H1 (cell line): ENCODE data around the gene PGAM2. TPM values are rescaled to one million over a fixed set of nuclear protein-coding genes. Genes with fewer than 3 reads are reported as not detected.

Experiments used
- CTCF ChIA-PET: fragments of 300-600 bp; sonication (Branson Sonifier 250); formaldehyde crosslinking; loops from one replicate; lab custom pipeline; 2021; ENCODE audit not compliant: partially characterized antibody; lab: Charles Lee
- POLR2A ChIA-PET: fragments of 300-600 bp; sonication (Branson Sonifier 250); formaldehyde crosslinking; loops from one replicate; lab custom pipeline; 2021; ENCODE audit warnings: inconsistent platforms; ENCODE audit not compliant: partially characterized antibody; lab: Charles Lee
- DNase-seq, 2 experiments: peaks; one replicate each; pipeline versions ENCODE4 v3.0.0 to v3.0.0-alpha.2; 2010 to 2022; ENCODE audit warnings: low spot score in 2 of 2, low read depth in 1 of 2, mixed read lengths in 1 of 2
- FAIRE-seq: peaks from 2 replicates; lab custom pipeline; 2011; peaks lifted over from hg19 to GRCh38; lab: Jason Lieb, UNC
- H2AFZ ChIP-seq: 2 replicates; pipeline ENCODE4 v1.8.1; 2012; ENCODE audit warnings: low read length, inconsistent platforms
- H2AK5ac ChIP-seq: 2 replicates; pipeline ENCODE4 v1.6.1; 2013; ENCODE audit warnings: low read depth, low read length
- H2BK120ac ChIP-seq: replicated peaks from 2 replicates; pipeline ENCODE3; 2013; ENCODE audit warnings: low read depth, low read length, inconsistent platforms
- H2BK12ac ChIP-seq: 2 replicates; pipeline ENCODE4 v1.6.1; 2013; ENCODE audit warnings: low read depth, low read length
- H2BK15ac ChIP-seq: 2 replicates; pipeline ENCODE4 v1.6.1; 2013; ENCODE audit warnings: low read length
- H2BK20ac ChIP-seq: 2 replicates; pipeline ENCODE4 v1.6.1; 2013; ENCODE audit warnings: low read length
- H2BK5ac ChIP-seq: 2 replicates; pipeline ENCODE4 v1.6.1; 2013; ENCODE audit warnings: low read depth, low read length
- H3K14ac ChIP-seq: 2 replicates; pipeline ENCODE4 v1.6.1; 2013; ENCODE audit warnings: inconsistent platforms; ENCODE audit not compliant: insufficient read length
- H3K18ac ChIP-seq: 2 replicates; pipeline ENCODE4 v1.6.1; 2013; ENCODE audit warnings: low read length; ENCODE audit errors: extremely low read depth
- H3K23ac ChIP-seq: 2 replicates; pipeline ENCODE4 v1.6.1; 2013; ENCODE audit warnings: inconsistent platforms; ENCODE audit not compliant: insufficient read length
- H3K23me2 ChIP-seq: 2 replicates; pipeline ENCODE4 v1.6.1; 2013; ENCODE audit warnings: low read depth, low read length
- H3K27ac ChIP-seq: 2 replicates; pipeline ENCODE4 v1.6.1; 2011; ENCODE audit warnings: low read depth, low read length, inconsistent platforms
- H3K27me3 ChIP-seq, 4 experiments: replicated peaks in 1 of 4; 1 replicate in 1 of 4; 2 replicates in 3 of 4; pipeline versions ENCODE4 v1.6.1 to v1.8.1; 2011 to 2013; ENCODE audit warnings: low read length in 3 of 4, mild to moderate bottlenecking in 3 of 4, inconsistent platforms in 2 of 4, mixed read lengths in 2 of 4, moderate library complexity in 1 of 4; ENCODE audit not compliant: control insufficient read depth in 3 of 4, insufficient read depth in 3 of 4; ENCODE audit errors: extremely low read depth in 1 of 4
- H3K36me3 ChIP-seq, 4 experiments: 2 replicates each; pipeline versions ENCODE4 v1.6.1 to v1.8.1; 2011 to 2013; ENCODE audit warnings: mild to moderate bottlenecking in 4 of 4, low read length in 3 of 4, moderate library complexity in 2 of 4, control low read depth in 1 of 4, inconsistent platforms in 1 of 4; ENCODE audit not compliant: insufficient read depth in 4 of 4, control insufficient read depth in 2 of 4
- H3K4ac ChIP-seq: replicated peaks from 2 replicates; pipeline ENCODE3; 2013; ENCODE audit warnings: low read length, low read depth, mixed read lengths, inconsistent platforms; ENCODE audit not compliant: insufficient read length
- H3K4me1 ChIP-seq, 4 experiments: replicated peaks in 1 of 4; 1 replicate in 1 of 4; 2 replicates in 3 of 4; pipeline versions ENCODE4 v1.6.1 to v1.8.1; 2011 to 2013; ENCODE audit warnings: low read length in 3 of 4, inconsistent platforms in 2 of 4, mixed read lengths in 1 of 4; ENCODE audit not compliant: insufficient read depth in 4 of 4, control insufficient read depth in 3 of 4
- H3K4me2 ChIP-seq, 2 experiments: 2 replicates each; pipeline versions ENCODE4 v1.6.1 to v1.8.1; 2011 to 2013; ENCODE audit warnings: low read depth in 2 of 2, low read length in 2 of 2, control low read depth in 1 of 2, inconsistent platforms in 1 of 2, mild to moderate bottlenecking in 1 of 2; ENCODE audit not compliant: insufficient read depth in 1 of 2
- H3K4me3 ChIP-seq, 4 experiments: fragments of 200-600, 300-600 bp in 1 of 4; sonication (generic), shearing (Covaris generic), sonication (Bioruptor Twin) in 1 of 4; 2 replicates each; pipeline versions ENCODE4 v1.5.1 to v1.8.1; 2011 to 2016; ENCODE audit warnings: low read length in 4 of 4, low read depth in 3 of 4, control low read depth in 2 of 4, inconsistent platforms in 2 of 4, mild to moderate bottlenecking in 2 of 4, mixed read lengths in 1 of 4, moderate library complexity in 1 of 4; ENCODE audit not compliant: insufficient read depth in 2 of 4; ENCODE audit errors: extremely low read depth in 1 of 4
- H3K56ac ChIP-seq: replicated peaks from 2 replicates; pipeline ENCODE3; 2013; ENCODE audit warnings: low read depth, mild to moderate bottlenecking, mixed read lengths, low read length, inconsistent platforms; ENCODE audit not compliant: insufficient read length
- H3K79me1 ChIP-seq: 2 replicates; pipeline ENCODE4 v1.6.1; 2013; ENCODE audit warnings: low read depth, low read length, control low read depth
- H3K79me2 ChIP-seq, 2 experiments: 2 replicates each; pipeline versions ENCODE4 v1.6.1 to v1.8.1; 2012 to 2013; ENCODE audit warnings: low read length in 2 of 2, mild to moderate bottlenecking in 2 of 2, inconsistent platforms in 1 of 2; ENCODE audit not compliant: insufficient read depth in 2 of 2, control insufficient read depth in 1 of 2
- H3K9ac ChIP-seq, 4 experiments: replicated peaks in 1 of 4; 1 replicate in 1 of 4; 2 replicates in 3 of 4; pipeline versions ENCODE4 v1.6.1 to v1.8.1; 2011 to 2013; ENCODE audit warnings: low read depth in 3 of 4, low read length in 3 of 4, control low read depth in 2 of 4, mild to moderate bottlenecking in 2 of 4, moderate library complexity in 2 of 4, inconsistent platforms in 1 of 4; ENCODE audit errors: extremely low read depth in 1 of 4
- H3K9me3 ChIP-seq, 2 experiments: 2 replicates each; pipeline versions ENCODE4 v1.6.1 to v1.8.1; 2012 to 2013; ENCODE audit warnings: mild to moderate bottlenecking in 2 of 2, moderate library complexity in 2 of 2, control low read depth in 1 of 2, inconsistent platforms in 1 of 2, low read depth in 1 of 2, low read length in 1 of 2, mixed read lengths in 1 of 2; ENCODE audit not compliant: insufficient read depth in 2 of 2
- H4K20me1 ChIP-seq, 2 experiments: replicated peaks in 1 of 2; 2 replicates each; pipeline versions ENCODE3 to v1.8.1; 2011 to 2013; ENCODE audit warnings: inconsistent platforms in 2 of 2, low read length in 2 of 2, mild to moderate bottlenecking in 1 of 2; ENCODE audit not compliant: insufficient read depth in 2 of 2, control insufficient read depth in 1 of 2
- H4K5ac ChIP-seq: 2 replicates; pipeline ENCODE4 v1.6.1; 2013; ENCODE audit warnings: low read length, low read depth, mixed read lengths, inconsistent platforms; ENCODE audit not compliant: insufficient read length
- H4K8ac ChIP-seq: 2 replicates; pipeline ENCODE4 v1.8.0; 2013; ENCODE audit warnings: mild to moderate bottlenecking, moderate library complexity, low read length, inconsistent platforms; ENCODE audit not compliant: insufficient read depth; ENCODE audit errors: extremely low read depth
- H4K91ac ChIP-seq: replicated peaks from 2 replicates; pipeline ENCODE3; 2013; ENCODE audit warnings: low read length, mixed read lengths, inconsistent platforms; ENCODE audit not compliant: insufficient read length
- CHD1 ChIP-seq: IDR thresholded peaks from 2 replicates; pipeline ENCODE4 v1.6.1; 2012; ENCODE audit warnings: low read depth, low read length, improper control_type of control experiment
- EZH2 ChIP-seq: fragments of 200-600 bp; sonication (generic); IDR thresholded peaks from 2 replicates; pipeline ENCODE4 v1.7.1; 2012; ENCODE audit warnings: low read depth, mild to moderate bottlenecking, moderate library complexity, low read length, inconsistent platforms; ENCODE audit not compliant: severe bottlenecking
- JUND ChIP-seq: IDR thresholded peaks from 2 replicates; pipeline ENCODE4 v1.6.1; 2011; ENCODE audit warnings: mild to moderate bottlenecking, improper control_type of control experiment, low read length
- KDM5A ChIP-seq: fragments of 200-600 bp; IDR thresholded peaks from 2 replicates; pipeline ENCODE4 v1.7.1; 2012; ENCODE audit warnings: mild to moderate bottlenecking, low read length, inconsistent platforms, mixed read lengths
- NANOG ChIP-seq: IDR thresholded peaks from 2 replicates; pipeline ENCODE4 v1.6.1; 2011; ENCODE audit warnings: low read length, low read depth, mild to moderate bottlenecking, inconsistent platforms; ENCODE audit not compliant: insufficient read depth, poor library complexity, severe bottlenecking
- RBBP5 ChIP-seq: IDR thresholded peaks from 2 replicates; pipeline ENCODE4 v1.7.1; 2012; ENCODE audit warnings: low read depth, mild to moderate bottlenecking, inconsistent platforms, low read length, moderate library complexity, borderline replicate concordance
- RNF2 ChIP-seq: fragments of 200-900, 300-1000 bp; sonication (generic); IDR thresholded peaks from 2 replicates; pipeline ENCODE4 v1.7.1; 2016; ENCODE audit warnings: borderline replicate concordance, low read depth, mild to moderate bottlenecking, antibody characterized with exemption, low read length; ENCODE audit not compliant: poor library complexity, severe bottlenecking; ENCODE audit errors: missing control alignments
- SIRT6 ChIP-seq: IDR thresholded peaks from one replicate; pipeline ENCODE4 v1.7.1; 2012; ENCODE audit warnings: low read length, inconsistent platforms
- SP2 ChIP-seq: IDR thresholded peaks from 2 replicates; pipeline ENCODE4 v1.6.1; 2012; ENCODE audit warnings: mild to moderate bottlenecking, low read length, inconsistent platforms
- TAF7 ChIP-seq: optimal IDR thresholded peaks from 2 replicates; pipeline ENCODE3; 2011; ENCODE audit warnings: low read depth, mild to moderate bottlenecking, inconsistent platforms, low read length, moderate library complexity, borderline replicate concordance
- WGBS, 2 experiments: shearing (Covaris generic) in 1 of 2; methylation state at CpG; one replicate each; pipeline versions ENCODE4 v1.1.6 to v1.1.7; 2013 to 2015; ENCODE audit warnings: low lambda C conversion rate in 2 of 2, mixed read lengths in 2 of 2, inconsistent platforms in 1 of 2, low coverage in 1 of 2, missing lambda C conversion rate in 1 of 2; ENCODE audit not compliant: insufficient replicate concordance in 2 of 2, insufficient coverage in 1 of 2, insufficient read length in 1 of 2; ENCODE audit errors: extremely low coverage in 1 of 2, missing lambda C conversion rate in 1 of 2; 5-methylcytosine and 5-hydroxymethylcytosine counted together
- polyA plus RNA-seq, 7 experiments: library from polyadenylated mRNA; depleted of rRNA in 3 of 7; stranded (reverse) in 5 of 7; unstranded in 2 of 7; fragments of >200 nt in 5 of 7; fragments of 200-250 nt in 2 of 7; gene quantifications; 1 replicate in 5 of 7; 2 replicates in 1 of 7; 4 replicates in 1 of 7; pipeline versions ENCODE4 v1.2.1 to v1.2.3, GENCODE V29; 2011 to 2013; ENCODE audit warnings: missing spikeins in 2 of 7, mixed read lengths in 2 of 7
- total RNA-seq: library from RNA; stranded (reverse); fragmentation: NEBNext Ultra II Directional; extraction: Animal tissue kit (Norgen Biotek cat#: 25700); gene quantifications from 2 replicates; pipeline ENCODE4 v1.2.1, GENCODE V29; 2021

Gene PGAM2
- total and polyA plus RNA-seq, 2 of the 8 experiments (the other 6 are each of a cell fraction or from before 2014, with no cell fraction given), result 2.1 to 2.9 TPM

DNA sequence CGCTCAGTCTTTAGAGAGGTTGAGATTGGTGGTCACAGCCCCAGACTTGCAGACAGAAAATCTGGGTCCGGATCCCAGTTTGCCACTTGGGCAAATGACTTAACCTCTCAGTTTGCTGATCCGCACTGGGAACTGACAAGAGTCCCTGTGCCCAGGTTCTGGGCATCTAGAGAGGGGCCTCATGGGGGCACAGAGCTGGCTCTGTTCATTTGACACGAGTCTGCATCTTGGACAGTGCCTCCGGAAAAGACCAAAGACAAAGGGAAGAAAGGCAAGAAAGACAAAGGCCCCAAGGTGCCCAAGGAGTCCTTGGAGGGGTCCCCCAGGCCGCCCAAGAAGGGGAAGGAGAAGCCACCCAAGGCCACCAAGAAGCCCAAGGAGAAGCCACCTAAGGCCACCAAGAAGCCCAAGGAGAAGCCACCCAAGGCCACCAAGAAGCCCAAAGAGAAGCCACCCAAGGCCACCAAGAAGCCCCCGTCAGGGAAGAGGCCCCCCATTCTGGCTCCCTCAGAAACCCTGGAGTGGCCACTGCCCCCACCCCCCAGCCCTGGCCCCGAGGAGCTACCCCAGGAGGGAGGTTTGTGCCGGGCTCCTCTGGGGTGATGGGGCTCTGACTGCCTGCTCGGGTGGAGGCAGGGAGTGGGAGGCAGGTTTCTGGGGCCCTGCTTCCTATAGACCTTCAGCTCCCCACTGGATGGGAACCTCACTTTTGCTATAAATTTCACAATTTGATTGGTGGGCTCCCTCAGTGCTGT is 41.1 kb upstream of the PGAM2 start:
- no peak overlapping the region for H3K4me3 ChIP-seq
- no peak overlapping the region for H2BK20ac ChIP-seq
- H2BK120ac ChIP-seq, result no peak overlapping the region
- H3K9ac ChIP-seq, result no peak overlapping the region
- H3K36me3 ChIP-seq, result no peaks in the 10 kb centered on the region; a peak in 2 of 8 replicates
- H3K27me3 ChIP-seq, result peaks cover 0 to 29% (median 16%) of the 10 kb centered on the region in 4 experiments; a peak in 6 of 7 replicates
- WGBS, 2 experiments, result 96% methylated on average over 7 of the region's 10 CpGs; no CpG with 5 or more reads in 1 of the 2 experiments
- H3K4ac ChIP-seq, result no peak overlapping the region
- H2BK5ac ChIP-seq, result no peak overlapping the region
- peak overlapping the region; percentile 6; the same call in 1 of the 2 replicates for H4K8ac ChIP-seq
- H2AK5ac ChIP-seq, result no peak overlapping the region
- peaks cover 0 to 12% (median 9%) of the 10 kb centered on the region in 4 experiments; a peak in 6 of 7 replicates for H3K4me1 ChIP-seq
- POLR2A ChIA-PET, result interaction anchor here (1.1 to 1.4 kb wide), 3 partner anchors 9 to 16 kb away, joined by 4 to 9 read pairs (median 6); partner anchors contain the start of gene POLD2
- DNase-seq (no peak), FAIRE-seq (no peak)
- H3K79me2 ChIP-seq, result no peaks in the 10 kb centered on the region; a peak in 1 of 4 replicates
- TF ChIP-seq JUND (no peak), SIRT6 (no peak), SP2 (no peak), NANOG (no peak), RNF2 (no peak), RBBP5 (no peak), CHD1 (no peak), EZH2 (no peak), TAF7 (no peak), KDM5A (no peak)
- no peak overlapping the region for H3K18ac ChIP-seq
- peaks cover 15% of the 10 kb centered on the region for H3K23me2 ChIP-seq
- no peak overlapping the region for H2BK12ac ChIP-seq
- no peak overlapping the region for H4K5ac ChIP-seq
- H4K20me1 ChIP-seq, result peaks cover 2 to 3% of the 10 kb centered on the region in 2 experiments
- H3K9me3 ChIP-seq, result no peaks in the 10 kb centered on the region
- H2BK15ac ChIP-seq, result no peak overlapping the region
- H3K79me1 ChIP-seq, result peaks cover 4% of the 10 kb centered on the region; the same call in 1 of the 2 replicates
- no peak overlapping the region for H3K14ac ChIP-seq
- no peak overlapping the region for H3K56ac ChIP-seq
- H3K23ac ChIP-seq, result no peak overlapping the region
- H4K91ac ChIP-seq, result no peak overlapping the region
- no peak overlapping the region; a peak in 1 of 4 replicates for H3K4me2 ChIP-seq
- no peak overlapping the region for H3K27ac ChIP-seq
- H2AFZ ChIP-seq, result no peak overlapping the region
- CTCF ChIA-PET, result interaction anchor here (0.8 to 1.0 kb wide), 2 partner anchors 21 to 25 kb away, joined by 3 read pairs; no protein-coding TSS in a partner anchor
